IMR-90 (cell line): ENCODE data around the gene C5. TPM values are rescaled to one million over a fixed set of nuclear protein-coding genes. Genes with fewer than 3 reads are reported as not detected.

Source experiments
- ATAC-seq: fragments of 200-7000 bp; cut with Tn5 transposase; 2 replicates; pipeline ENCODE4 v1.9.1; 2020; ENCODE audit warnings: low read depth, mild to moderate bottlenecking, moderate library complexity
- BruUV-seq: library from RNA; stranded (reverse); fragments of 400-500 nt; replicated peaks from 2 replicates; lab custom pipeline; 2021; lab: Mats Ljungman, UMichigan
- CTCF ChIA-PET: fragments of 300-600 bp; formaldehyde crosslinking; extraction: SDS; loops from one replicate; lab custom pipeline; 2021; ENCODE audit warnings: antibody characterized with exemption; lab: Yijun Ruan, JAX
- POLR2A ChIA-PET: fragments of 300-600 bp; sonication (Branson Sonifier 250); formaldehyde crosslinking; loops from one replicate; lab custom pipeline; 2022; ENCODE audit warnings: antibody characterized with exemption; ENCODE audit not compliant: unreplicated experiment; lab: Charles Lee
- DNase-seq: peaks from one replicate; pipeline ENCODE4 v3.0.0; 2013
- H2AFZ ChIP-seq: replicated peaks from 2 replicates; pipeline ENCODE3; 2013; ENCODE audit warnings: low read length, mild to moderate bottlenecking; ENCODE audit not compliant: poor library complexity
- H2AK5ac ChIP-seq: 2 replicates; pipeline ENCODE4 v1.6.1; 2013; ENCODE audit warnings: low read depth, low read length, inconsistent platforms
- H2AK9ac ChIP-seq: replicated peaks from 2 replicates; pipeline ENCODE3; 2013; ENCODE audit warnings: mild to moderate bottlenecking, low read depth, low read length, moderate library complexity; ENCODE audit not compliant: poor library complexity
- H2BK120ac ChIP-seq: 2 replicates; pipeline ENCODE4 v1.6.1; 2013; ENCODE audit warnings: low read depth, low read length, inconsistent platforms
- H2BK15ac ChIP-seq: 3 replicates; pipeline ENCODE4 v1.6.1; 2013; ENCODE audit warnings: low read depth, low read length, inconsistent platforms
- H2BK20ac ChIP-seq: 2 replicates; pipeline ENCODE4 v1.6.1; 2013; ENCODE audit warnings: low read depth, mild to moderate bottlenecking, inconsistent platforms, low read length, moderate library complexity
- H2BK5ac ChIP-seq: 2 replicates; pipeline ENCODE4 v1.6.1; 2013; ENCODE audit warnings: mild to moderate bottlenecking, low read depth, low read length, inconsistent platforms; ENCODE audit not compliant: poor library complexity, severe bottlenecking
- H3K14ac ChIP-seq: replicated peaks from 2 replicates; pipeline ENCODE4 v1.6.1; 2013; ENCODE audit warnings: low read depth, low read length, inconsistent platforms
- H3K18ac ChIP-seq: 2 replicates; pipeline ENCODE4 v1.6.1; 2013; ENCODE audit warnings: low read depth, low read length, control low read depth
- H3K23ac ChIP-seq: 2 replicates; pipeline ENCODE4 v1.6.1; 2013; ENCODE audit warnings: low read depth, low read length, inconsistent platforms
- H3K27ac ChIP-seq: 2 replicates; pipeline ENCODE4 v1.5.1; 2013; ENCODE audit warnings: mild to moderate bottlenecking, control low read depth, low read length; ENCODE audit not compliant: insufficient read depth
- H3K27me3 ChIP-seq: 2 replicates; pipeline ENCODE4 v1.6.1; 2013; ENCODE audit warnings: low read length; ENCODE audit not compliant: control insufficient read depth, insufficient read depth
- H3K36me3 ChIP-seq: 2 replicates; pipeline ENCODE4 v1.6.1; 2013; ENCODE audit warnings: low read length, mixed read lengths; ENCODE audit not compliant: control insufficient read depth, insufficient read depth
- H3K4ac ChIP-seq: 2 replicates; pipeline ENCODE4 v1.6.1; 2013; ENCODE audit warnings: low read depth, low read length, inconsistent platforms
- H3K4me1 ChIP-seq: 2 replicates; pipeline ENCODE4 v1.6.1; 2013; ENCODE audit warnings: low read length, mixed read lengths; ENCODE audit not compliant: control insufficient read depth, insufficient read depth
- H3K4me2 ChIP-seq: 2 replicates; pipeline ENCODE4 v1.6.1; 2013; ENCODE audit warnings: low read depth, mild to moderate bottlenecking, control low read depth, low read length, moderate library complexity
- H3K4me3 ChIP-seq: 2 replicates; pipeline ENCODE4 v1.5.1; 2013; ENCODE audit warnings: low read depth, mild to moderate bottlenecking, control low read depth, low read length, moderate library complexity; ENCODE audit not compliant: insufficient read depth
- H3K56ac ChIP-seq: 2 replicates; pipeline ENCODE4 v1.6.1; 2013; ENCODE audit warnings: low read length, inconsistent platforms; ENCODE audit not compliant: insufficient read depth; ENCODE audit errors: extremely low read depth
- H3K79me1 ChIP-seq, 2 experiments: 2 replicates each; pipeline ENCODE4 v1.6.1; 2013; ENCODE audit warnings: low read length in 2 of 2, inconsistent platforms in 1 of 2, low read depth in 1 of 2
- H3K9ac ChIP-seq: 2 replicates; pipeline ENCODE4 v1.6.1; 2013; ENCODE audit warnings: low read depth, low read length, control low read depth
- H3K9me1 ChIP-seq: 2 replicates; pipeline ENCODE4 v1.6.1; 2013; ENCODE audit warnings: low read length, inconsistent platforms; ENCODE audit not compliant: insufficient read depth
- H3K9me3 ChIP-seq: 2 replicates; pipeline ENCODE4 v1.6.1; 2013; ENCODE audit warnings: low read length; ENCODE audit not compliant: control insufficient read depth, insufficient read depth
- H4K20me1 ChIP-seq: 2 replicates; pipeline ENCODE4 v1.6.1; 2013; ENCODE audit warnings: low read length, inconsistent platforms; ENCODE audit not compliant: insufficient read depth
- H4K5ac ChIP-seq: 2 replicates; pipeline ENCODE4 v1.6.1; 2013; ENCODE audit warnings: mild to moderate bottlenecking, low read depth, low read length, control low read depth
- H4K8ac ChIP-seq, 2 experiments: 2 replicates each; pipeline ENCODE4 v1.6.1; 2013; ENCODE audit warnings: low read depth in 2 of 2, low read length in 2 of 2, control low read depth in 1 of 2, inconsistent platforms in 1 of 2
- H4K91ac ChIP-seq: 2 replicates; pipeline ENCODE4 v1.6.1; 2013; ENCODE audit warnings: low read depth, low read length, inconsistent platforms; ENCODE audit not compliant: insufficient read depth
- CEBPB ChIP-seq: IDR thresholded peaks from 2 replicates; pipeline ENCODE4 v1.6.1; 2012; ENCODE audit warnings: low read depth, low read length, improper control_type of control experiment
- CHD1 ChIP-seq: IDR thresholded peaks from 2 replicates; pipeline ENCODE4 v1.6.1; 2012; ENCODE audit warnings: low read depth, low read length, improper control_type of control experiment
- MXI1 ChIP-seq: IDR thresholded peaks from 2 replicates; pipeline ENCODE4 v1.6.1; 2012; ENCODE audit warnings: low read depth, mild to moderate bottlenecking, low read length, moderate library complexity, borderline replicate concordance
- POLR2A ChIP-seq: IDR thresholded peaks from 2 replicates; pipeline ENCODE4 v1.6.1; 2012; ENCODE audit warnings: mild to moderate bottlenecking, low read depth, low read length
- RAD21 ChIP-seq: IDR thresholded peaks from 2 replicates; pipeline ENCODE4 v1.6.1; 2012; ENCODE audit warnings: low read length, improper control_type of control experiment
- RFX5 ChIP-seq: IDR thresholded peaks from 2 replicates; pipeline ENCODE4 v1.8.0; 2012; ENCODE audit warnings: low read depth, mild to moderate bottlenecking, low read length, moderate library complexity
- SMC3 ChIP-seq: fragments of 150-350 bp; IDR thresholded peaks from 2 replicates; pipeline ENCODE4 v1.6.1; 2016; ENCODE audit warnings: low read depth, mild to moderate bottlenecking, antibody characterized with exemption, low read length, moderate library complexity
- WGBS, 2 experiments: methylation state at CpG; one replicate each; pipeline versions ENCODE4 v1.1.5 to v1.1.7; 2013; ENCODE audit warnings: missing lambda C conversion rate in 2 of 2; ENCODE audit not compliant: insufficient read length in 1 of 2; ENCODE audit errors: extremely low coverage in 2 of 2; 5-methylcytosine and 5-hydroxymethylcytosine counted together
- dilution Hi-C: fragments of 300-500 bp; cut with HindIII; formaldehyde crosslinking; loops from one replicate; pipeline ENCODE4 v1.14.3; 2018; ENCODE audit warnings: low sequenced_read_pairs; ENCODE audit not compliant: unreplicated experiment
- in situ Hi-C: fragments of 300-500 bp; cut with MboI; formaldehyde crosslinking; loops from 3 replicates; pipeline ENCODE4 v1.14.3; 2019; ENCODE audit warnings: low sequenced_read_pairs, inconsistent platforms, mixed read lengths
- intact Hi-C: fragments of 100-400 bp; cut with micrococcal nuclease; formaldehyde crosslinking; loops from 2 replicates; pipeline ENCODE4 v1.10.0; 2022
- polyA plus RNA-seq, 3 experiments: library from polyadenylated mRNA; depleted of rRNA; stranded (reverse); fragments of >200 nt; gene quantifications; 2 replicates each; pipeline ENCODE4 v1.2.3, GENCODE V29; 2012; ENCODE audit warnings: low replicate concordance in 1 of 3
- total RNA-seq: library from RNA; depleted of rRNA; stranded (reverse); fragments of >200 nt; gene quantifications from 2 replicates; pipeline ENCODE4 v1.2.3, GENCODE V29; 2012
- TF ChIP-seq, protein P1 (sequence below): fragments of 150-350 bp; IDR thresholded peaks from 2 replicates; pipeline ENCODE4 v1.6.1; 2016; ENCODE audit warnings: low read depth, mild to moderate bottlenecking, low read length, moderate library complexity, borderline replicate concordance

Gene C5
- total and polyA plus RNA-seq, 2 of the 4 experiments (the other 2 are of a cell fraction): 1.5 to 2.3 TPM

DNA sequence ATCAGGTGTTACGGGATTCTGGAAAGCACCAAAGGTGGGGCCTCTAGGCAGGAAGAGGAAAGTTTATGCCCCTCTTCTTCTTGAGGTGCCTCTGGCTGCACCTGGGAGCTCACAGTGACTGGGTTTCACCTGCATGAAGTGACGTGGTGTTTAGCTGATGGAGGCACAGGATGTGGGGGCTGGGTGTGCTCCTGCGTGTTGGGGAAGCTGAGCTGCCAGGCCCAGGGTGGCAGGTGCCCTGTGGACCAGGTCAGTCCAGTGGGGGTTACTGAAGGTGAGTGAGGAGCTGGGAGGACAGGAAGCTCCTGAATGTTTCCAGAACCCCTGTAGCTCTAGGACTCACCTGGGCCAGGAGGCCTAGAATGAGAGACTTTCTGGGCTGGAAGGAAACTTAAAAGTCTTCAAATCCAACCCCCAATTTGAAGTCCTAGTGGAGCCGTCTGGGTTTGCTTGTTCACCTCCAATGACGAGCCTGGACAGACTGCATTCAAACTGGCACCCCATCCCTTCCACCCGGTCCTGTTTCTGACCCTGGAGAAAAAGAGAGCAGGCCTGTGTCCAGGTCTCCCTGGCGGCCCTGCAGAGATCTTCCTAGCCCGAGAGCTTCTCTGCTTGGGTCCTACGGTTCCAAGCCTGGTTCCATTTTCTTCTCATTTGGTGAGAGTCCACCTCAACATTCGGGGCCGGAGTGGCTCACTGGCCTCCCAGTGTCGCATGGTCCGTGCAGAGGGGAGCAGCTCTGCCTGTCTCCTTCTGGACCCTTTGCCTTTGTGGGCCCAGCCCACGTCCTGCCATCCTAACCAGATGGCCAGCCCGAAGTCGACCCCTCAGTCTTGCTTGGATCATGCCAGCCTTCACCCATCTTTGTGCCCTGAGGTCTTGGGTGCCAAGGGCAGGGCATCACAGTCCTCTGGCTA lies 145.8 kb downstream of the C5 start:
- intact Hi-C loops (no loop called here), dilution Hi-C loops (no loop called here), in situ Hi-C loops (no loop called here)
- Histone ChIP-seq H3K4me3 (no peak overlapping the region), H4K91ac (no peak overlapping the region), H2BK20ac (no peak overlapping the region), H3K27me3 (no peaks in the 10 kb centered on the region; the same call in 1 of the 2 replicates), H3K14ac (no peak overlapping the region), H4K8ac (no peak overlapping the region), H2BK5ac (no peak overlapping the region), H4K20me1 (no peaks in the 10 kb centered on the region), H3K4me1 (no peaks in the 10 kb centered on the region), H3K9me1 (peaks cover 4% of the 10 kb centered on the region; the same call in 1 of the 2 replicates), H3K9me3 (no peaks in the 10 kb centered on the region), H3K18ac (no peak overlapping the region), H3K27ac (no peak overlapping the region), H3K9ac (no peak overlapping the region), H2AK5ac (no peak overlapping the region), H2AFZ (no peak overlapping the region), H2BK120ac (no peak overlapping the region), H4K5ac (no peak overlapping the region), H2BK15ac (no peak overlapping the region), H3K23ac (no peak overlapping the region), H3K79me1 (no peaks in the 10 kb centered on the region), H3K4ac (no peak overlapping the region), H2AK9ac (peak overlapping the region; percentile 70), H3K56ac (no peak overlapping the region), H3K4me2 (no peak overlapping the region), H3K36me3 (peaks cover 2% of the 10 kb centered on the region)
- no peak for ATAC-seq
- ChIA-PET POLR2A (no interaction called here), CTCF (no interaction called here)
- TF ChIP-seq CEBPB (no peak), POLR2A (no peak), SMC3 (no peak), RAD21 (no peak), CHD1 (no peak), RFX5 (no peak), MXI1 (no peak)
- TF ChIP-seq, protein P1, sequence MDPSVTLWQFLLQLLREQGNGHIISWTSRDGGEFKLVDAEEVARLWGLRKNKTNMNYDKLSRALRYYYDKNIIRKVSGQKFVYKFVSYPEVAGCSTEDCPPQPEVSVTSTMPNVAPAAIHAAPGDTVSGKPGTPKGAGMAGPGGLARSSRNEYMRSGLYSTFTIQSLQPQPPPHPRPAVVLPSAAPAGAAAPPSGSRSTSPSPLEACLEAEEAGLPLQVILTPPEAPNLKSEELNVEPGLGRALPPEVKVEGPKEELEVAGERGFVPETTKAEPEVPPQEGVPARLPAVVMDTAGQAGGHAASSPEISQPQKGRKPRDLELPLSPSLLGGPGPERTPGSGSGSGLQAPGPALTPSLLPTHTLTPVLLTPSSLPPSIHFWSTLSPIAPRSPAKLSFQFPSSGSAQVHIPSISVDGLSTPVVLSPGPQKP: no peak
- WGBS, 2 experiments: 82% methylated on average over 9 of the region's 16 CpGs; no CpG with 5 or more reads in 1 of the 2 experiments
- no TSS peak for BruUV-seq
- DNase-seq: no peak
